Embryonic facial prominence (tissue), 1 donor: Measurements from ENCODE around the gene AGBL4.

Experiments used
- DNase-seq: peaks from one replicate; pipeline ENCODE4 v3.0.0-alpha.2; 2016; ENCODE audit errors: extremely low spot score

Gene AGBL4

DNA sequence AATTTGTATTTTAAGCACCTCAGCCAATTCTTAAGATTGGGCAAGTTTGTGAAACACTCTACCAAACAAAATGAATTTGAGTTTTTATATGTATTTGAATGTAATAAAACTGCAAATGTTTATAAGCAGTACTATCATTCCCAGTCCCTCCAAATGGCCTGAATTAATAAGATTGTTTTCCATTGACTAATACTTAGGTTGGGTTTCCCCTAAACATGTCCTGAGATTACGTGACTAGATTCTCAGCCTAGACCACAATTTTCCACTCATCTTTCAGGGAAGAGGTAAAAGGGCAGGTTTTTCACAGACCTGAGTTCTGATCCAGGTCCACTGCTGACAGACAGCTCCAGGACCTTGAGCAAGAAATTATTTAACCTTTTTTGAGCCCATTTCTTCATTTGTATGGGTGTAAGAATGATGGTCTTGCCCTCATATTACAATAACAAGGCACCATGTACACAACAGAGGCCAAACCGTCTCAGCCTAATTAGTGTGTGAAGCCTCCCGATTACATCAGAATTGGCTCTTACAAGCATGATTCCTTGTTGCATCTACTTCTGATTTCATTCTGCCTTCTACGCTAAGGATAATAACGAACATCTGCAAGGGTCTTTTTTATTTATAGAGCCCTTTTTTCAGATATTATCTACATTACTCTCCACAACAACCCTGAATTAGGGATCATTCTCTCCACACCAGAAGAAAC lies 1298.3 kb downstream of the AGBL4 start:
- no peak for DNase-seq

DNA sequence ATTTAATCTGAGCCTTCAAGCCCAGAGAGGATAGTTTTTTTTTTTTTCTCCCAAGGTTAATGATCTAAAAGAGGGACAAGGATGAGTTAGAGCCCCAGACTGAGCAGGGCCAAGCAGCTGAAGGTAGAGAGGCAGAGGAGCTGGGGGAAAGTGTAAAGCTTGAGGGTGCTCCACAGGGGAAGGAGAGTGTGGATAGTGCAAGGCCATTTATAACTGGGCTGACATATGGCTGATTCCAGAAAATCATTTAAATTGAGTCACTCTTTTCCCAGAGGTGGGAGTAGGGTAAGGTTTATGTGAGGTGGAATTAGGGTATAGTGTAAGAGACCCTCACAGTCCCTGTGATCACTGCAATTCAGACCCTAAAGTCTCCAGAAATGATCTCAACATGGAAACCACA lies 1302.8 kb downstream of the AGBL4 start:
- no peak for DNase-seq

DNA sequence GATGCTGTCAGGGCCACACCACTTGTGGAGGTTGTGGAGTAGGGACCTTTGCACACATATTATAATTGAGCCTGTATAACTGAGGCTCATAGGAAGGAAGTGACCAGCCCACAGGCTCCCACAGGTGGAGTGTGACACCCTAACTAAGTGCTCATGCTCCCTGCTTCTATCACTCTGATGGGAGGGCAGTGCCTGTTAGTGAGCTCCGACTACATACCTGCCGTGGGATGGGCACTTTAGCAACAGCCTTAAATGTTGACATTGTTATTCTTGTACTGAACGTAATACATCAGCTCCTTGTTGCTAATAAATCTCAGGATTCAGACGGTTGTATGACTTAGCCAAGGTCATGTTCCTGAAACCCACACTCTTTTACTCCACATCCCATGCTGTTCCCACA lies 1305.0 kb downstream of the AGBL4 start:
- no peak for DNase-seq

DNA sequence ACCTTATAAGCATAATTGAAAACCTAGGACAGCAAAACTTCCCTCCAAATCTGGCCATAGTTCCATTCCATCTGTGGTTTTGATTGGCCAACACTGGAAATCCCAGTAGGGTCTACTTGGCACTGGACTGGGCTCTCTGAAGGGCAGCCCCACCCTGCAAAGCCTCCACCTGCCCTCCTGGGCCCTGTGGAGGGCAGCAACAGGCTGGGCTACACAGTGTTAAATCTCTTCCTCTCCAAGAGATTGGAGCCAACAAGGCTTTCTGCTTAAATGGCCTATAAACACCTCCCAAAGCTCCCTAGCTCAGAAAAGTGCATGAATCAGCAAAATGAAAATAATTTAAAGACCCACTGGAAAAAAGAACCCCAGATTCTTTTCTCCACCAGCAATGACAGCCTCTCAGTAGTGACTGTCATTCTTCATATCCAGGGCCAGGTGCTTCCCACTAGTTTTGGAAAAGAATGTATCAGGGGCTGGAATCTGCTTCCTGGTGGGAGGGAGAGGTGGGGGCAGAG lies 1305.6 kb downstream of the AGBL4 start:
- no peak for DNase-seq

DNA sequence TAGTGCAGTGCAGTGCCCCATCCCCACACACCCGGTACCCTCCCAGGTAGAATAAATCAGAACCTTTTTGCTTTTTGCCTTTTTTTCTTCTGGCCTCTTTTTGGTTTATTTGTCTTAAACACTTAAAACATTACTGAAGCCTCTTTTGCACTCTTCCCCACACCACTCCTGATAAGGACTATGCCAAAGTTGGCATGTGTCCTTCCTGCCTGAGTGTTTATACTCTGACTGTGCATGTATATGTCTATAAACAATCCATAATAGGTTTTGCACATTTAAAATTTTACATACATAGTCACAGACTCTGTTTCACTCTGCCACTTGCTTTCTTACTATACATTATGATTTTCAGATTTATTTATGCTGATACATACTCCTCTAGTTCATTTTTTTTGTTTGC lies 1306.7 kb downstream of the AGBL4 start:
- no peak for DNase-seq

DNA sequence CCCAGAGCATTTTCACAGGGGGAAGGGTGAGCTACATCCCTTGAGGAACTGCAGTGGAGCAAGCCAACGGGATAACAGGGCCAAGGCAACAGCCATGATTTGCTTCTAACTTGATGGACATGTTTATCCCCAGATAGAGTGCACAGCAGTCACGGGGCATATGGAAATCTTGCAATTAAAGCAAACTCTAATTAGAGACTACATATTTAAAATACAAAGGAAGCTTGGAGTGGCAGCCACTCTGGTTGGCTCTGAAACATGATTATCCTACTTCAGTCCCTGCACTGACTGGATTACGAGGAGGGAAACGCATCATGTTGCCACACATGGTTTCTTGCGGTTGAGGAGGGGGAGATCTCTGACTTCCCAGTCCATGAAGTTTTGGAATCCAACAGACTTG lies 1307.8 kb downstream of the AGBL4 start:
- DNase-seq = no peak

DNA sequence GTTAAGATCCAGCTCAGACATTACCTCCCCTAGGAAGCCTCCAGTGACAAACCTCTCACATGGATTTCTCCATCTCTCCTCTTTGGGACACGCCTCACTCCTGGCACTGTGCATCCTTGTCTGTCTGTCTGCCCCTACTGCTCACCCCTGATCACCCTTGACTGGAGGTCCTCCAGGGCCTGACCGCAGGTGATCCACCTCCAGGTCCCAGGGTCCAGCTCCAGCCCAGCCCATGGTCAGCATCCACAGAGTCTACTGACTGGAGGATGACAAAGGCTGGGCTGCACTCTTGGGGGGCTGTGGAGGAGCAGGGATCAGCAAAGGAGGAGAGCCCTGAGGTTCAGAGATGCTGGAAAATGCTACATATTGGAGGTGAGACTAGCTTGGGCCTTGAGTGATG lies 1312.8 kb downstream of the AGBL4 start:
- no peak for DNase-seq

DNA sequence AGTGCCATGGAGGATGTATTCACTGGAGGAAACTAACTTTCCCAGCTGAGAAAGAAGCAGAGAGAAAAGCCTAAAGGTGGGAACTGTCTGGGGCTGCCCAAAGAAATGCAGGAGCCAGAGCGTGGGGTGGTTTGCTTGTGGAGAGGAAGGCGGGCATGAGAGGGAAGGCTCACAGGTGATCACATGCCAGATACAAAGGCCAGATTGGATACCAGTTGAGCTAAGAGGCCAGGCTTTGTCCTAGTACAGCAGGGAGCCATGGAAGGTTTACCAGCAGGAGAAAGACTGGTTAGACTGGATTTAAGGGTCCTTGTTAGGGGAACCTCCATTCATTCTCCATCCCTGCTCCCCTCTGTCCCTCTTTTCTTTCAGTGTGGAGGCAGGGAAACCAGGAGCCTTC lies 1313.4 kb downstream of the AGBL4 start:
- no peak for DNase-seq

DNA sequence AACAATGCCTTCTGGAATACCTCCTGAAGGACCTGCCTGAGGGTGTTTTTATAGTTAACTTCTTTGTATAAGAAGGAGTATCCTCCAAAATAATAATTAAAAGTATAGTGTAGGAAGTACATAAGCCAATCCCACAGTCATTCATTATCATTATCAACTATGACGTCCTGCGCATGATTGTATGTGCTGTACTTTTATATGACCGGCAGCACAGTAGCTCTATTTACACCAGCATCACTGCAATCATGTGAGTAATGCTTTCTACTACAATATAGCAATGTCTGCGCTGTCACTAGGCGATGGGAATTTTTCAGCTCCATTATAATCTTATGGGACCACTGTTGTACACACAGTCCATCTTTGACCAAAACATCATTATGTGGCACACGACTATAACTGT lies 1319.0 kb downstream of the AGBL4 start:
- no peak for DNase-seq

DNA sequence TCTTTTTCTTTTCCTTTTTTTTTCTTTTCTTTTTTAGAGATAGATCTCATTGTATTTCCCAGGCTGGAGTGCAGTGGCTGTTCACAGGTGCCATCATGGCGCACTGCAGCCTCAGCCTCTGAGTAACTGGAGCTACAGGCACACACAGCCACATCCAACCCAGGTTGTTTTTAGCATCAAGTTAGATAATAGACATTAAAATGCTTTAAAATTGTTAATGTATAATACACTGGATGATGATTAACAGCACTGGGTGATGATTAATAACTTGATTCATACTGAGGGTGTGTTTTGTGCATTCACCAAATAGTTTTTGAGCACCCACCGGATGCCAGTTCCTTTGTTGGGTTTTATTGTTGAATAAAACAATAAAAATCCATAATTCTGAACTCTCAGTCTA lies 1322.3 kb downstream of the AGBL4 start:
- no peak for DNase-seq

DNA sequence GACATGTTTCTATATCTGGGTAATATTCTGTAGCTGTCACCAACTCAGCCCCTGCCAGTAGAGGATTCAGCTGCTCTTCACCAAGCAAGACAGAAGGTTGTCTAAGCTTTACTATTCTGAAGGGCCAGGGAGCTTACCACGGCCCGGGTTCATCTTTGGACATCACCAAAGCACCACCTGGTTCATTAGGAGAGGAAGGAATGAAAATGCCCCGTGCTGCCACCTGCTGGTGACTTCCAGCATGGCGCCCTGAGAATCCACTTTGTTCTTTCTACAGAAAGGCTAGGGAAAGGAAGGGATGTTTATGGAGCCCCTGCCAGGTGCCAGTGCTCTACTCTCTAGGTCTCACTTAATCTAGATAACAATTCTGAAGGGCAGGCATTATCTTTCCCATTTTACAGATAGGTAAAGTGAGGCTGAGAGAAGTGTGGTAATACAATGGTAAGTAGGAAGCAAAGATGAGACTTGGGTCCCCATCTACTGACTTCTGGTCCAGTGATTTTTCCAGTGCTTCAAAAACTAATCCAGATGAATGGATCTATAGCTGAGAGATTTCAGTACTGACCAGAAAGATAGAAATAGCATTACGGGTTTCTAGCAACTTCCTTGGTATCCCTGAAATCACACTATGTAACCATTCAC lies 1326.6 kb downstream of the AGBL4 start:
- DNase-seq = no peak

DNA sequence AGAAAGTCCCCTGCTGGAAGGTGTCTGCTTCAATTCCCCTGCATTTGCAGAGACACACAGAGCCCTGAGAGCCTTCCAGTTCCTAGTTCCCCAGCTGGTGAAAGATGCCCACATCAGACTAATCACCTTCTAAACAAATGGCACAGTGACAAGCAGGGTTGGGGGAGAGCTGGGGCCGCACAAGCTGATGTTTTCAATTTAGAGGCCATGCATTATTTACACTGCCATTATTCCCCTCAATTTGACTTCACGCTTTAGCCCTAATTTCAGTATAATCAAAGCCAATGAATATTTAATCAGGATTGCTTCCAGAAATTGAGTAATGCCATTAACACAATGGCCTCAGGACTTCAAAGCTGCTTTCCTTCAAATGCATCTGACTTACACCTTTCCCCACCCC lies 1328.6 kb downstream of the AGBL4 start:
- DNase-seq = no peak

DNA sequence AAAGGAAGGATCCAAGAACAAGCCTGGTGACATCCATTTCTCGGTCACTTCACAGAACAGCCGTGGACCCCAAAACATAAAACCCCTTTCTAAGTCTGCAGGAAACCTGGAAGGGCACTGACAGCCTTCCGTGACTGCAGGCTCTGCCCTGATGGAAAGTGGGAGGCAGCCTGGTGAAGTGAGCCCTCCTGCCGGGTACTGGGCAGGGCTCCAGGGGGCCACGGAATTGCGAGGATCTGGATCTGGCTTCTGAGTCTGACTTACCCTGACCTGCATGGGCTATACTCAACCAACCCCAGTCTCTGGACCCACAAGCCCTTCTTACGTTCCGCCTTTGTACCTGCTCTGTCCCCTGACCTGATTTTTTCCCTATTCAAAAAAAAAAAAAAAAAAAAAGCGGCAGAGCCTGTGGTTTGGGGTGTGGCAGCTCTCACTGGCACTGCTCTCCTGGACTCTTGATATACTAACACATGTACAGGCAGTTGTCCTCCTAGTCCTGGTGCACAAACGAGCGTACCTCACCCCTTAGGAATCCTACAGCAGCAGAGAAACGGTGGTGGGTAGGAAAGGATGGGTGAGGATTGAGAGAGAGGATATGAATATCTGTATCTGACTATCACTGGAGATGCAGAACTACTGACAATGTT lies 1330.0 kb downstream of the AGBL4 start:
- no peak for DNase-seq

DNA sequence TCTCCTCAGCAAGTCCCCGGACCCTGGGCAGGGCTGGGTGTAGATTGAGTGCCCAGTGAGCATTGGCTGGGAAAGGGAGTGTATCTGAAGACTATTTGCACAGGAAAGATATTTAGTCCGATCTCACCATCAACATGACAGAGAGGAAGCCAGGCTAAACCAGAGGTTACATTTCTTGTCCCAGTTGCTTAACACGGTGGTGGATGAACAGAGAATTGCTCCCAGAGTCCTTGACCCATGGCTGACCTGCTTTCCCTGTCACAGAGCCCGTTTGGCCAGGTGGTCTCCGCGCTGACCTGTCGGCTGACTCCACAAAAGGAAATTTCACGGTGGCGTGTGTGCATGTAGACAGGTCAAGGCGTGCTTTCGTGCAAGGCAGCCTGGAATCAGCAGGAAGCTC lies 1330.6 kb downstream of the AGBL4 start:
- DNase-seq = no peak

DNA sequence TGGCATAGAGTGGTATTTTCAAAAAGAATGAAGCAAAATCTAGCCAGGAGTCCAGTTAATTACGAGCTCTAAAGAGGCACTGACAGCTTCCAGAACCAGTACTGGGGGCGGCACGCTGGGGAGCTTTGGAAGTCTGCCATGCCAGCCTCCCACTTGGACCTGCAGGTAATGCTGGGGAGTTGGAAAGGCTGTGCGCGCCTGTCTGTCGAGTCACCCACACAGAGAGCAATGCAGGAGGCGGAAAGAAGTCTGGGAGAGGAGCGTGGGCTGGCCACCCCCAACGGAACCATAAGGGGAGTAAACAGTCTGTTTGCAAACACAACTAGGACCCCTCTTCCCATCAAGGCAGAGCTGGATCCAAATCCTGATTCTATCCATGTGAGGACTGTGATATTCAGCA lies 1331.5 kb downstream of the AGBL4 start:
- DNase-seq = no peak

DNA sequence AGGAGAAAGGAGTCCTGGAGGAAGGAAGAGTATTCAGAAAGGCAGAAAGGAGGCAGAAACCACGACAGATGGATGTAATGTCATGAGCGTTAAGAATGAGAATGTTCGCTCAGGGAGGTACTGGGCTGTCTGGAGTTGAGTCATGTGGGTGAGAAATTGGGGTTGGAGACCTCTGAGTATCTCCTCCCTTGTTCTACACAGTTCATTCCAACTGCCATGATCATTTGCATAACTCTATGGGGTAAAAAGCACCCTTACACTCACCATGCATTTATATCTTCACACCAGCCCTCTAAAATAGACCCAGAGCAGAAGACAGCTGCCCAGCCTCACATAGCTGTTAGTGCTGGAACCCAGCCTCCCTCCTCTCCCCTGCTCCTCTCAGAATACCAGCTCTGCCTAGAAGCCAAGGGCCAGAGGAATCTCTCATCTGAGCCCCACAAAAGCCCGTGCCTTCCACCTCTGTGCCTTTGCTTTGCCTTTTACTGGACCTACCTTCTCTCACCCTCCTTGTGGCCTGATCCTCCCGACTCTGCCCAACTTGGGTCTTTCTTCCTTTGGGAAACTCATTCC lies 1332.2 kb downstream of the AGBL4 start:
- no peak for DNase-seq

DNA sequence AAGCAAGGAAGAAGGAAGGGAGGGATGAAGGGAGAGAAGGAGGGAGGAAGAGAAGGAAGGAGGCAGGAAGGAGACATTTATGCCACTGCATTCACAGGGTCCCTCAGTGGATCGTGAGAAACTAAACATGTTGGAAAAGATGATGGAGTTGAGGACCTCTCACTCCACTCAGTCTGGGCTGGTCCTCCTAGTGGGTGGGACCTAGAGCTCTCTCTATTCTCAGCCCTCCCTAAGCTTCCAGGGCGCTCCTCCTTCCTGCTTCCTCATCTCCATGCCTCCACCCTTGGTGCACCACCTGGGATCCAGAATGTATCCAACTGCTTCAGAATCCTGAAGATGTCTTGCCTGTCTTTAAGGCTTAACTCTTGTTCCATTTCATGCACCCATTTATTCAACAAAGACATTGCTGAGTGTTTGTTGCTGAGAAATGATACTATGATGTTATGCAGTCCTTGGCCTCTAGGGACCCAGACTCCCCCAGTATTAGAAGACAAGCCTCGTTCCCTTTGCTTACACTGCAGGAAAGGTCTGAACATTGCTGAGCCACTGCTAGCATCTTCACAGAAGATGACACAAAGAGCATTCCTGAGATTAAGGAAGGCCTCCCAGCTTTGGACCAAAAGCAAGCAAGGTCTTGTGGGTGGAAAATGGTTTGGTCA lies 1335.5 kb downstream of the AGBL4 start:
- DNase-seq = no peak

DNA sequence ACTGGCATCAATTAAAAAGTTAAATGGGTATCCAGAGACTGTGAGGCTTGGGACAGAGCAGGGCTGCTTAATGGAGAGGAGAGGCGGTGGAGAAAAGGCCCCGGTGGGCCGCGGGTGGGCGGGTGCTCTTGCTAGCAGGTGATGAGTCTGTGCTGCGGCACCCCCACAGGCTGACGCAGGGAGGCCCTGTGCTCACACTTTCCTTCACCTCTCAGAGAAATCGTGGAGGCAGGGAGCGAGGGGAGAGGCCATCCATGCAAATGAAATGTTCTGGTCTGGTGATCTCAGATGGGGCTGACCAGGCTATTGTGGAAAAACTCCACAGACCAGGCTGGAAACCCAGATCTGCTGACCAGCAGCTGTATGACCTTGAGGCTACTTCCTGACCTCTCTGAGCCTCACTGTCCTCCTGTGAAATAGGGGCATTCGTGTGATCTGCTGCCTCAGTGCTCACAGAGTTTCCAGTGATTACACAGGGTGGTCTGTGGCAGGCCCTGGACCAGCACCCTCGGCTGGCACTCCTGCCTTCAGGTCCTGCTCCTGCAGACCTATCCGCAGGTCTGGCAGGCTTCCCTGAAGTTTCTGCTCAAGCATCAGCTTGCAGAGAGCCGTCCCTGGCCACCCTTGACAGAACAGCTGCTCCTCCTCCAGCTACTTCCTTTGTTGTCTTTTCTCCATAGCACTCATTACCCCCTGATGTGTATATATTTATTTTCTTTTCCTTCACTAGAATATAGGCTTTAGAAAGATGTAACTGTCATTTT lies 1336.3 kb downstream of the AGBL4 start:
- no peak for DNase-seq

DNA sequence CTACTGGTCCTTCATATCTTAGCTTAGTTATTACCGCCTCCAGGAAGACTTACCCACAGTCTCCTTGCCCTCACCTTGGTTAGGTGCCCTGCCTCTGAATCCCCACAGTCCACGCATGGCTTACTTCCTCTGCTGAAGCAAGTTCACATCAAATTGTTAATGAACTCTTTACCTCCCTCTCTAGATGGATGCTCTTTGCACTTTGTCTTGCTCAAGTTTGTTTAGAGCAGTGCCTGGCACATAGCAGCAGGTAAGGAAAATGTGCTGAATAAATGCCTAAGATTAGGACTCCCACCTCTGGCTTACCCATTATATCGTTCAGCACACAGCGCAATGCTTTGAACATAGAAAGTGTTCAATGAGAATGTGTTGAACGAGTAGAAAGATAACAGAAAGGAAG lies 1337.6 kb downstream of the AGBL4 start:
- DNase-seq = no peak

DNA sequence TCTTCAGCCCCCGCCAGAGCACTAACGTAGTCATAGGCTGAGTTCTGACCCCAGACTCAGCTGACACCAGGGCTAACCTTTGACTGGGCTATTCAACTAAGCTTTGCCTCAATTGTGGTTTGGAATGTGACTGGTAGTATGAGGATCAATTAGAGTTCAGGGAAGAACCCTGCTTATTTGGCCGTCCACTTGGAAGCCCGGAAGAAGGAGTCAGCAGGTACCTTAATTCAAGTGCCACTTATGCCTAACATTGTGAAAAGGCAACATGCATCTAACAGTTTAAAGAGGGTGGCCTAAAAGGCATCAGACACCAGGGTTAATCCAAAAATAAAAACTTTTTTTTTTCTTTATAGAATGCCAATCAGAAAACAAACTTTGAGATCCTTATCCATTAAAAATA lies 1339.4 kb downstream of the AGBL4 start:
- no peak for DNase-seq

DNA sequence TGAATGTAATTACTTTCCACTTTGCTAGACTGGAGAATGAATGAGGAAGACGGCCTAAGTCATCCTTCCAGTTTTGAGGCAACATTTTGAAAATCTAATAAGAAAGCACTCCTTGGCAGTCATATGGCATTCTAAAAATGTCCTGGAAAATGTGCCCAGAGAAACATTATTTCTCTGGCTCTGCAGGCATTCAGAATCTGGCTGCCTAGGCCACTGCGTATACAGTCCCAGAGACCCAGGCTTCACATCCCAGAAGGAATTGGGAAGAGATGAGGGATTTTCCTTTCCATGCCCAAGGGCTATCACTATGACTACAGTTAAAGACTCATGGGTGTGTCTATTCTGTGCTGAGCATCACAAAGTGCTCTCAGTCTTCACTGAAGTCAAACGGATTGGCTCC lies 1339.9 kb downstream of the AGBL4 start:
- no peak for DNase-seq
